SHP77 treated with DMSO at 0.1 percent for 48 hours (cell line): ENCODE results near the gene NME8.

Source experiments
- DNase-seq: peaks from one replicate; lab custom pipeline; 2025; lab: John Stamatoyannopoulos, UW

Gene NME8

DNA sequence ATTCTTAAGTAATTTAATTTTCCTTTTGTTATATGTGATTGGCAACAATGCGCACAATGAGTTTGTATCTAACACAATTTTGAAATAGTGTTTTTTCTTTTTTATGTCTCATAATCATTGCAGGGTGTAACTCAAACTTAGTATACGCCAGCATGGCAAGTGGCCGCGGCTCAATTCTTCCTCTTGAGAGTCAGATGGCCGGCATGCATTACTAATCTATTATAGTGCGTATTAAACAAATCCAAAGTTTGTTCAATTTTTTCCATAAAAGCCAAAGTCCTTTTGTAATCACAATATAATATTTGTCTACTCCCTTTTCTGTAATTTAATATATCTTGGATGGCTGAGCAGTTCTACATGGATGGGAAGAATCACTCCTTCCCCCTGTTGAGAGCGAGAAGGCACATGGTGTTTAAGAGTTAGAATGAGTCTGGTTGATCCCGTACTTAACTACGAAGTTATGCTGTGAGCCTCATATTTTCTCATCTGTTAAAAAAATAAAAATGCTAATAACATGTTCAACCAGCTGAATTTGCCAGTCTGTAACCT is 84.7 kb downstream of the NME8 start:
- DNase-seq, result no peak

GRCh38 chr7:37942934-37943610 is 94.7 kb downstream of the NME8 start:
- no peak for DNase-seq

- no peak for DNase-seq
Measured at GRCh38 chr7:37943905-37944736, 95.7 kb downstream of the NME8 start.

DNA sequence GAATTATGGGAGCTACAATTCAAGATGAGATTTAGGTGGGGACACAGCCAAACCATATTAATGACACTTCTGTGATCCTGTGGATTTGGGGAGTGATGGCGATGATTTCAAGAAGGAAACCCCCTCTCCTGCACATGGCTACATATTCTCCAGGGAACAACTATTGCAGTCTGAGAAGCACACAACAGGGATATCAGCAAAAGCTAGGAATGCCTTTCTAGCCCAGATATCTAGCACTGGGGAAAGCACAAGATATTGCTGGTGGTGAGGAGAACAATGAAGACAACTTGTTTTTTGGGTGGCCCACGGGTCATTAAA is 96.3 kb downstream of the NME8 start:
- no peak for DNase-seq

DNA sequence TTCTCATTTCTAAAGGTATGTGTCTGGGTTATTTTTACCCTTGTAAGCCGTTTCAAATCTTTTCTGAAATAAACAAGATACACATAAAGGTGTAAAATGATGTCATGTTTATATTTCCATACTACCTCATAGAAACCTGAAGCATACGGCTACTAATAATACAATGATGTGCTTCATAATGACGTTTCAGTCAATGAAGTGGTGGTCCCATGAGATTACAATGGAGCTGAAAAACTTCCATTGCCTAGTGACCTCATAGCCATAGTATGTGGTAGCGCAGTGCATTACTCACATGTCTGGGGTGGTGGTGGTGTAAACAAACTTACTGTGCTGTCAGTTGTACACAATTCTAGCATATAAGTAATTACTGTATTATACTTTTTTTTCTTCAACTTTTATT is 96.9 kb downstream of the NME8 start:
- DNase-seq, result no peak

- DNase-seq, result no peak
Measured at GRCh38 chr7:37947138-37947940, 98.9 kb downstream of the NME8 start.

DNA sequence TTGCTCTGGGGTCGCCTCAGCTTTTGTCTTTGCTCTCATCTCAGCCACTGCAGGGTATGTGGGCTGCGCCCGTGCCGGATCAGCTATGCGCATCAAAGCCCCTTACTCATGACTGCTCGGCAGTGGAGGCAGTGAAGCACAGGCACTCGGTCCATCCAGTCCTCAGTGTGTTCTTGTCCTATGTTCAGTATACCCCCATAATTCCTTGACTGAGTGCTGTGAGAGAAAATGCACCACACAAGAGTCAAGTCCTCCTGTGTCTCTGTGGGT is 99.5 kb downstream of the NME8 start:
- no peak for DNase-seq
